ENCODE data around the gene CTTNBP2. TPM values are rescaled to one million over a fixed set of nuclear protein-coding genes. Genes with fewer than 3 reads are reported as not detected.

CTTNBP2 gene
- total and polyA plus RNA-seq, 2 of the 4 experiments (the other 2 are of a cell fraction), result 6.6 to 11.3 TPM

DNA sequence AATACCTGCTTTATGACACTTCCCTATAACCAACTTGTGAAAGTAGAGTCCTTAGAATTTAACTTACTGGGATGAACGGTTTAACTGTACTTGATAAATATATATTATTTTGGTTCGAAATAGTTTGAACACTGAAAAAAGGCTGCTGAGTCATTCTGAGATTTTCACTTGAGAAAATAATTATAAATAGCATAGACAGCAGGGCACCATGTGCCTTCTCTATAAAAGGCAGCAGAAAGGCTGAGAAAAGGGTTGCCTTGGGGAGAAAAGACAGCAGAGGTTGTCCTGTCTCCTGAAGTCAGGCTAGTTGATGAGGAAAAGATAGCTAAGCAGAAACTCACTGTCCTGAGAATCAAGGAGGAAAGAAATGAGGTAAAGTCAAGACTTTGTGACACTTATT is 92.4 kb downstream of the CTTNBP2 start:
- no peaks in the 10 kb centered on the region; the same call in 1 of the 2 replicates for H3K4me1 ChIP-seq (ENCODE audit: control insufficient read depth, insufficient read depth, low read length)
- H4K5ac ChIP-seq (ENCODE audit: low read depth, low read length), result no peak overlapping the region
- no CpG with 5 or more reads among the region's 2 CpGs for WGBS, 2 experiments (ENCODE audit: extremely low coverage in 2 of 2, insufficient read length in 1 of 2)
- peak overlapping the region; percentile 81 for H3K14ac ChIP-seq (replicated peaks; ENCODE audit: low read depth, low read length)
- no peaks in the 10 kb centered on the region for H3K9me3 ChIP-seq (ENCODE audit: control insufficient read depth, insufficient read depth, low read length)
- peak overlapping the region; percentile 26; the same call in 1 of the 2 replicates for H3K27ac ChIP-seq (ENCODE audit: insufficient read depth, low read length)
- dilution Hi-C loops (cut with HindIII; ENCODE audit: low sequenced_read_pairs, unreplicated experiment), result no loop called here
- H2BK15ac ChIP-seq (ENCODE audit: low read depth, low read length), result no peak overlapping the region
- H3K4ac ChIP-seq (ENCODE audit: low read depth, low read length), result peak overlapping the region; percentile 65; the same call in 1 of the 2 replicates
- H3K27me3 ChIP-seq (ENCODE audit: control insufficient read depth, insufficient read depth, low read length), result no peaks in the 10 kb centered on the region
- TF ChIP-seq, protein P1, sequence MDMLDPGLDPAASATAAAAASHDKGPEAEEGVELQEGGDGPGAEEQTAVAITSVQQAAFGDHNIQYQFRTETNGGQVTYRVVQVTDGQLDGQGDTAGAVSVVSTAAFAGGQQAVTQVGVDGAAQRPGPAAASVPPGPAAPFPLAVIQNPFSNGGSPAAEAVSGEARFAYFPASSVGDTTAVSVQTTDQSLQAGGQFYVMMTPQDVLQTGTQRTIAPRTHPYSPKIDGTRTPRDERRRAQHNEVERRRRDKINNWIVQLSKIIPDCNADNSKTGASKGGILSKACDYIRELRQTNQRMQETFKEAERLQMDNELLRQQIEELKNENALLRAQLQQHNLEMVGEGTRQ (IDR thresholded peaks at IDR 0.05; ENCODE audit: low read depth, low read length), result no peak
- no peak for TF ChIP-seq FOS (IDR thresholded peaks at IDR 0.05; ENCODE audit: low read depth, low read length)
- TF ChIP-seq, protein P2, sequence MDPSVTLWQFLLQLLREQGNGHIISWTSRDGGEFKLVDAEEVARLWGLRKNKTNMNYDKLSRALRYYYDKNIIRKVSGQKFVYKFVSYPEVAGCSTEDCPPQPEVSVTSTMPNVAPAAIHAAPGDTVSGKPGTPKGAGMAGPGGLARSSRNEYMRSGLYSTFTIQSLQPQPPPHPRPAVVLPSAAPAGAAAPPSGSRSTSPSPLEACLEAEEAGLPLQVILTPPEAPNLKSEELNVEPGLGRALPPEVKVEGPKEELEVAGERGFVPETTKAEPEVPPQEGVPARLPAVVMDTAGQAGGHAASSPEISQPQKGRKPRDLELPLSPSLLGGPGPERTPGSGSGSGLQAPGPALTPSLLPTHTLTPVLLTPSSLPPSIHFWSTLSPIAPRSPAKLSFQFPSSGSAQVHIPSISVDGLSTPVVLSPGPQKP (IDR thresholded peaks at IDR 0.05; ENCODE audit: borderline replicate concordance, low read depth, low read length), result no peak
- TF ChIP-seq MAZ (IDR thresholded peaks at IDR 0.05; ENCODE audit: borderline replicate concordance, low read depth, low read length), result no peak
- peak; percentile 84 for TF ChIP-seq NFE2L2 (IDR thresholded peaks at IDR 0.05; ENCODE audit: low read depth, low read length)
- no peak for TF ChIP-seq POLR2A (IDR thresholded peaks at IDR 0.05; ENCODE audit: low read depth, low read length)
- TF ChIP-seq RCOR1 (IDR thresholded peaks at IDR 0.05; ENCODE audit: insufficient replicate concordance, low read length), result no peak
- TF ChIP-seq MXI1 (IDR thresholded peaks at IDR 0.05; ENCODE audit: borderline replicate concordance, low read depth, low read length), result 0 out of 2 replicates have a peak, but pooled peaks have one; percentile 26
- no peak for TF ChIP-seq SMC3 (IDR thresholded peaks at IDR 0.05; ENCODE audit: low read depth, low read length)
- no peak for TF ChIP-seq CHD1 (IDR thresholded peaks at IDR 0.05; ENCODE audit: low read depth, low read length)
- TF ChIP-seq, protein P3, sequence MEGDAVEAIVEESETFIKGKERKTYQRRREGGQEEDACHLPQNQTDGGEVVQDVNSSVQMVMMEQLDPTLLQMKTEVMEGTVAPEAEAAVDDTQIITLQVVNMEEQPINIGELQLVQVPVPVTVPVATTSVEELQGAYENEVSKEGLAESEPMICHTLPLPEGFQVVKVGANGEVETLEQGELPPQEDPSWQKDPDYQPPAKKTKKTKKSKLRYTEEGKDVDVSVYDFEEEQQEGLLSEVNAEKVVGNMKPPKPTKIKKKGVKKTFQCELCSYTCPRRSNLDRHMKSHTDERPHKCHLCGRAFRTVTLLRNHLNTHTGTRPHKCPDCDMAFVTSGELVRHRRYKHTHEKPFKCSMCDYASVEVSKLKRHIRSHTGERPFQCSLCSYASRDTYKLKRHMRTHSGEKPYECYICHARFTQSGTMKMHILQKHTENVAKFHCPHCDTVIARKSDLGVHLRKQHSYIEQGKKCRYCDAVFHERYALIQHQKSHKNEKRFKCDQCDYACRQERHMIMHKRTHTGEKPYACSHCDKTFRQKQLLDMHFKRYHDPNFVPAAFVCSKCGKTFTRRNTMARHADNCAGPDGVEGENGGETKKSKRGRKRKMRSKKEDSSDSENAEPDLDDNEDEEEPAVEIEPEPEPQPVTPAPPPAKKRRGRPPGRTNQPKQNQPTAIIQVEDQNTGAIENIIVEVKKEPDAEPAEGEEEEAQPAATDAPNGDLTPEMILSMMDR (conservative IDR thresholded peaks at IDR 0.05; ENCODE audit: low read depth, low read length), result no peak
- TF ChIP-seq BHLHE40 (IDR thresholded peaks at IDR 0.05; ENCODE audit: low read depth, low read length), result no peak
- BruUV-seq (replicated peaks), result no TSS peak
- H3K56ac ChIP-seq (ENCODE audit: extremely low read depth, insufficient read depth, low read length), result 0 out of 2 replicates have a peak overlapping the region, but pooled peaks have one; percentile 3
- H2AK9ac ChIP-seq (replicated peaks; ENCODE audit: low read depth, low read length, poor library complexity), result no peak overlapping the region
- CTCF ChIA-PET, result interaction anchor here (0.6 kb wide), 1 partner anchor 21 kb away, joined by 3 read pairs; no protein-coding TSS in a partner anchor
- no peak overlapping the region for H2AFZ ChIP-seq (replicated peaks; ENCODE audit: low read length, poor library complexity)
- H4K20me1 ChIP-seq (ENCODE audit: insufficient read depth, low read length), result no peaks in the 10 kb centered on the region
- no peak overlapping the region for H3K9ac ChIP-seq (ENCODE audit: low read depth, low read length)
- H4K8ac ChIP-seq (ENCODE audit: low read depth in 2 of 2, low read length in 2 of 2), result peak overlapping the region in 1 of 2 experiments; percentile 76; a peak in 2 of 4 replicates
- no peak overlapping the region for H3K4me3 ChIP-seq (ENCODE audit: insufficient read depth, low read depth, low read length)
- ATAC-seq (ENCODE audit: low read depth), result peak; percentile 86
- peak overlapping the region; percentile 63 for H2BK5ac ChIP-seq (ENCODE audit: low read depth, low read length, poor library complexity, severe bottlenecking)
- peak overlapping the region; percentile 86; the same call in 1 of the 2 replicates for H2BK20ac ChIP-seq (ENCODE audit: low read depth, low read length)
- H4K91ac ChIP-seq (ENCODE audit: insufficient read depth, low read depth, low read length), result peak overlapping the region; percentile 72
- no peaks in the 10 kb centered on the region for H3K79me1 ChIP-seq (ENCODE audit: low read depth in 1 of 2, low read length in 2 of 2)
- no peak overlapping the region for H2AK5ac ChIP-seq (ENCODE audit: low read depth, low read length)
- peaks cover 4% of the 10 kb centered on the region; the same call in 1 of the 2 replicates for H3K36me3 ChIP-seq (ENCODE audit: control insufficient read depth, insufficient read depth, low read length)
- H3K23ac ChIP-seq (ENCODE audit: low read depth, low read length), result peak overlapping the region; percentile 67; the same call in 1 of the 2 replicates
- in situ Hi-C loops (cut with MboI; ENCODE audit: low sequenced_read_pairs), result no loop called here
- peak overlapping the region; percentile 89 for H2BK120ac ChIP-seq (ENCODE audit: low read depth, low read length)
- intact Hi-C loops (cut with micrococcal nuclease), result no loop called here
- no peaks in the 10 kb centered on the region for H3K9me1 ChIP-seq (ENCODE audit: insufficient read depth, low read length)
- peak overlapping the region; percentile 58; the same call in 1 of the 2 replicates for H3K18ac ChIP-seq (ENCODE audit: low read depth, low read length)
- H3K4me2 ChIP-seq (ENCODE audit: low read depth, low read length), result no peak overlapping the region
- DNase-seq, result peak; percentile 54
- POLR2A ChIA-PET (ENCODE audit: unreplicated experiment), result no interaction called here
